Hippocampal formation (tissue), 2 donors: ENCODE data around the gene TNIK.
"Not testable (repeated sequence)": the region's sequence is repeated elsewhere in the genome, so short reads cannot be mapped to it uniquely, and the experiment has no call there.

Experiments
- DNase-seq, 2 donors: peaks; one replicate each; lab custom pipeline; 2025; lab: John Stamatoyannopoulos, UW

The TNIK gene

DNA sequence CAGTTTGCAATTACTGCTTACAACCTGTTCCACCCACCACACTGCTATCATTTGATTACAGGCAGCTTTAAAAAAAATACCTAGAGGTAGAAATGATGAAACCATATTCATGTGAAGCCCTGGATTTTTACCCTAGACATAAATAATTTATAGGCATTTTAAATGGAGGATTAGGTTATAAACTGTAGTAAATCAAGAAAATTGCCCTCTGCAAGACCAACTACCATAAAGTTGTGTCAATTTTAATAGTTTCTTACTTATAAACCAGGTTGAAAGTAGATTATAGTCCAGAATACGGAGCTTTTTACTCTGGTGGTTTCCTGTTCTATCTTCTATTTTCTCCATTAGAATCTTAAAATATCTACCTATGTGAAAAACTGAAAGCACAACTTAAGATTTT, 13.9 kb downstream of the TNIK start:
- DNase-seq, result no peak

DNA sequence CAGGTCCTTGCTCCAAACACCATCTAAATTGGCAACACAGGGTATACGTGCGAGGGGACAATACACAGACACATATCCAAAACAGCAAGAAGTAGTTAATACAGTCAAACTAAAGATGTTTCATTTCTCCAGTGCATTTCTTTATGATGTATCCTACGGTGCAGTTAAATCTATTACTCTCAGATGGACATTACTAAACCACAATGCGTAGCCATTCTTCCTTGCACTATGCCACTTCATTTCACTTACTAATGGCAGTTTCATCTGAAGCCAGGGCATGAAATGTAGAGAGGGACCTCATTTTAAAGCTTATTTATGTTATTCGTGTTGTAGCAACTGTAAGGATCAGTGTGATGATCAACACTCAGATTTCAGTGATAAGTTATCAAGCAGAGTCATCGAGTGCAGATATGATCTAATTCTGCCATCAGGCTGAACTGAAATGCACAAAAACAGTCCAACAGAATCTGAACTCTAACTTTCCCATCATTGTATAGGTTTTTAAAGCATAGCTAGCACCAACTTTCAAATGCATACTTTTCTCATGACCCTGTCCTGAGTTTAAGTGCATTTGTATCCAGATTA, 14.5 kb downstream of the TNIK start:
- DNase-seq, result no peak

GRCh38 chr3:171444001-171444690, 16.1 kb downstream of the TNIK start:
- no peak for DNase-seq

DNA sequence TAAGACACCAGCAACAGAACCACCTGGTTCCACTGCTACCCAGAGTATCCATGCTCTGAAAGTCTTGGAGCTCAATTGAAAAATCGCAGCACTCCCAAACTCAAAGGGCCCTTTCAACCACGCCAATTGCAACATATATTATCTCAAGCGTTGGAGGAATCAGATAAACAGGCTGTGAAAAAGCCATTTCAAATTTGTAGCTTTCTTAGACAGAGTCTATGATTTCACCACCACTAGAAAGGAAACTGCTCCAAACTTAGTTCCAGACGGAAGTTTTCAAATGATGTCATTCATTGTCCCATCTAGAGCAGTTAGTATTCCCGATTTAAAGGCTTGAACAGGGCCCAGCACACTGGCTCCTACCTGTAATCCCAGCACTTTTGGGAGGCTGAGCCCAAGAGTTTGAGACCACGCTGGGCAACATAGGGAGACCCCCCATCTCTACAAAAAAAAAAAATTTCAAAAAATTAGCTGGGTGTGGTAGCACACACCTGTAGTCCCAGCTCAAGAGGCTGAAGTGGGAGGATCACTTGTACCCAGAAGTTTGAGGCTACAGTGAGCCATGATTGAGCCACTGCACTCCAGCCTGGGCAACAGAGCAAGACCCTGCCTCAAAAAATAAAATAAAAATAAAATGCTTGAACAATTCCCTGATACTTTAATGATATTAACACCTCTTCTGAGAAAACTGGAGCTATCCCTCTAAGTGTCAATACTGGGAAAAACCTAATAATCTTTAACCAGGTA, 16.8 kb downstream of the TNIK start:
- no peak for DNase-seq

- DNase-seq, result no peak
These were observed 18.0 kb downstream of the TNIK start for GRCh38 chr3:171442184-171442583.

DNA sequence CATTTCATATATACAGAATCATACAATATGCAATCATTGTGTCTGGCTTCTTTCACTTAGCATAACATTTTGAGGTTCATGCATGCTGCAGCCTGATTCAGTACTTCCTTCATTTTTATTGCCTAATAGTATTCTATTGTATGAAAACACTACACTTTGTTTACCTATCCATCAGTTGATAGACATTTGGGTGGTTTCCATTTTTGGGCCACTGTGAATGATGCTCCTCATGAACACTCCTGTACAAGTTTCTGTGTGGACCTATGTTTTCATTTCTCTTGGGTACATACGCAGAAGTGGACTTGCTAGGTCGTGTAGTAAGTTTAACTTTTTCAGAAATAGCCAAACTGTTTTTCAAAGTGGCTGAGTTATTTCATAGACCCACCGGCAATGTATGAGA, 18.8 kb downstream of the TNIK start:
- DNase-seq, result no peak

- no peak for DNase-seq
These were observed 20.2 kb downstream of the TNIK start for GRCh38 chr3:171439996-171440395.

DNA sequence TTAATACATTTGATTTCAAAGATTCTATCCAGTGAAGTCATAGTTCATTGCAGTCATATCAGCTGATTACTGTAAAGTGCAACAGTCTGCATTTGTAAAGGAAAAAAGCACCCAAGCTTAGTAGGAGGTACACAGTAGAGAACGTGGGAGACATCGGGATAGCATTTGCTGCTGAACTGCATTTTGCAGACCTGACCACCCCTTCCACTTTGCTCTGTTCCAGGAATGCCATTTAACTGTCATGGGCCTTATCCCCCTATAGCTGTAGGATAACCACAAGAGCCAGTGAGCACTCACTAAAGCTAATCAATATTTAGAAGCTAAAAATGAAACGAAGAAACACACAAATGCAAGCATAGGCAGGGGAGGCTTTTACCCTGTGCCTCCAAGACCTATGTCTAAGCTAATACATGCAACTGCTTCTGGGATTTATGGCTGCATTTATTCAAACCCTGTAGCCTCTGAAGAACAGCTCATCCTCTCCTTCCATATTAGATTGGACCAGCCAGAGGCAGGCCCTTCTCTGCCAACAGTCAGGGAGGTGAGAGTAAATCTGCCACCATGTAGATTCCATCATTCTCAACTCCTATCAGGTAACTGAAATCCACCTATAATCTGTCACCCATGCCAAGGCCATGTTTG, 23.0 kb downstream of the TNIK start:
- DNase-seq, result no peak

DNA sequence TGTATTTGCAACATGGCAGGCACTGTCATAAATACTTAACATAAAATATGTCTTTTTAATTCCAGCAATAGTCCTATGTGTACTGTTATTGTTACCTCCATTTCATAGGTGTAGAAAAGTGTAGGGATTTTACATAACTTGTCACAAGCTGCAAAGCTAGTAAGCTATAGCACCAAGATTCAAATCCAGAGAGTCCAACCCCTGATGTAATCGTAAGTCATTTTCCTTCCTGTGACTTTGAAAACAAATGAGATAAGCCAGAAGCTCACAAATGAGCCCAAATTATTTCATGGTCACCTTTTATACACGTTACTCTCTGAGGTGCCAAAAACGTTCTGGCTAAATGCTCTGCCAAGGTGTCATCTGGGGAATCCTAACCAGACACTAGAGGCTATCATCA, 23.8 kb downstream of the TNIK start:
- DNase-seq, result no peak

- no peak for DNase-seq
These were observed 24.4 kb downstream of the TNIK start for GRCh38 chr3:171435757-171436156.

DNA sequence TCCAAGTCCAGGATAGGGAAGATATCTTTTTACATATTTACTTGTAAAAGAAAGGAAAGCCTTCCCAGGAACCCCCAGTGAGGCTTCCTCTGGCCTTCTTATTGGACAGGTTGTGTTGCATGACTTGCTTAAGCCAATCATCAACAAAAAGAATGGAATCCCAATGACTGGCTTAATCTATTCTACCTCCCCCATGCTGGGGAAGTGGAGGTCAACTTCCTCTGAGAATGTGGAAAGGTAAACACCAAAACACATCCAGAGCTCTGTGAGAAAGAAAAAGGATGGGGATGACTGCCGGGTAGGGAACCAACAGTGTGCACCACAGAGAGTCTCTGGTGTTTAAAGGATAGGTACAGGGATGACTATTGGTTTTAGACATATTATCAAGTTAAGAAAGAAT, 25.1 kb downstream of the TNIK start:
- no peak for DNase-seq

DNA sequence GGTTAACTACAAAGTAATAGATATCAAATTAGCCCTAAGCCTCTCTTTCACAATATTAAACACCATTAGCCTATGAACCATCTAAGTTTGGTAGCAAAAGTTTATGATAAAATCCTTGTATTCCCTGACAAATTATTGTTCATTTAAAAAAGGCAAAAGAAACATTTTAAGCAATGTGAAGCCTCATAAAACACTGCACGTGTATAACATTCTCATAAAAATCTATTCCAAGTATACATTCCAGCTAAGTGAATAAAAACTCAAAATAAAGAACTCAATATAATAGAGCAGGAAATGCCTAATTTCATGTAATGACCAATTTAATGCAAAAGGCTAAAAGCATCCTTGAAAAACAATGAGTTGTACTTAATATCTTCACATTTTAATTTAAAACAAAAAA, 27.7 kb downstream of the TNIK start:
- no peak for DNase-seq

DNA sequence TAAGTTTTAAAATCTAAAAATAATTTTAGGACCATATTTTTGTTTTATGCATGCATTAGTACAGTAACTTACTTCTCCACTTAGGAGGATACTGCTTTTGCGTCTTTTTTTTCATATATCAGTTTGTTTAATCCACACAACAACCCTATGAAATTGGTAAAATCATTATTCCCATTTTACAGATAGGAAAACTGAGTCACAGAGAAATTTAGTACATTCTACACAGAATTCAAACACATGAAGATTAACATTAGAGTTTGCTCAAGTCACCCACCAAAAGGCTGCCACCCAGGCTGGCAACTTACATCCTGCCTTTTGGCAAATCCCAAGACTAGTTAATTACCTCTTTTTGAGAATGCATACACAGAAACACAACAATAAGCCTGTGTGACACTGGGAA, 28.7 kb downstream of the TNIK start:
- DNase-seq, result no peak

DNA sequence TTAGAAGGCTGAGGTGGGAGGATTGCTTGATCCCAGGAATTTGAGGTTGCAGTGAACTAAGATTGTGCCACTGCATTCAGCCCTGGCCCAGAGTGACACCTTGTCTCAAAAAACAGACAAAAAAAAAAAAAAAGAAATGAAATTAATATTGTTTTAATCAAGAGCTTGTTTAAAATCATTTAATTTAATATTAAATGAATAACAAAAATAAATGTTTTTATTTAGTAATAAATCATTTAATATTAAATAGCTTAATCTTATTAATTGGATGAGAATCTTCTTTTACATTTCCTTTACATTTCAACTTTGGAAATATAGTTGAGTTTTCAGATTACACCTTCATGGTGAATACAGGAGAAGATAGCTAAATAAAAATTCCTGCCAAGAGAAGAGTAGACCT, 29.7 kb downstream of the TNIK start:
- no peak for DNase-seq

- DNase-seq, result no peak
These were observed 30.6 kb downstream of the TNIK start for GRCh38 chr3:171429635-171430034.

GRCh38 chr3:171428892-171429291, 31.3 kb downstream of the TNIK start:
- DNase-seq, result no peak

DNA sequence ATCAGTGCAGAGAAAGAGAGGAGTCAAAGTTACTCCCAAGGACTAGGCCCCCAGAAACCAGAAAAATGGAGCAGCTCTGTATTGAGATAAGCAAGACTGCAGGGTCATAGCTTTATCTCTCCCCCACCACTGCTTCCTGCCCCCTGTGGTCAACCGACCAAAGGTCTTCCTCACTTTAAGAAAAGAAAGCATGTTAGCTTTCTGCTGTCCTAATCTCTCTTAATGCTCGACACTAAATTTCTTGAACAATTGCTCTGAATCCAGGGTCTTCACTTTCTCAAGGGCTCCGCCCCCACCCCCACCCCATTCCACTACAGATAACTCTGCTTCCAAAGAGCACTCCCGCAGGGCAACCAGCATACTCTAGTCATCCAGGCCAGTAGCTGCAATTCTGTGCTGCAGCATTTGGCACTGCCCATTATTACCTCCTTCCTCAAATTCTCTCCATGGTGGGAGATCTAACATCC, 31.9 kb downstream of the TNIK start:
- no peak for DNase-seq

DNA sequence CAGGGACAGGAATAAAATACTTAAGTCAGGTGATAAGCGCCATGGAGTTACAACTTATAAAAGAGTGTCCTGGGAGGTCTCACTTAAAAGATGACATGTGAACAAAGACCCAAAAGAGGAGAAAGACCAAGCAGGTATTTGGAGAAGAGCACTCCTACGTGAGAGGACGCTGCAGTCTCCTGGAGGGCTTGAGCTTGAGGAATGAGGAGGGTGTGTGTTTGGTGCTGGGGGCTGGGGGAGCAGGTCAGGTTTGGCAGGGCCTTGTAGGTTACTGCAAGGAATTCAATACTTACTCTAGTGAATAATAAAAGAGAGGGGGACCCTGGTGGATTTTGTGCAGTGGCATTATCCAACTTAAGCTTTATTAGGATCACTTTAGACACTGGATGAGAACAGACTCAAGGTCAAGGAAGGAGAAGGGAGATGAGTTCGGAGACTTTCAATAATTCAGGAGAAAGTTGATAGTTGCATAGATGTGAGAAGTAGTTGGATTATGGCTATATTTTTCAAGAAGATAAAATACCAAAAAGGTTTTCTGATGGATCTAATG, 32.4 kb downstream of the TNIK start:
- DNase-seq, result no peak

DNA sequence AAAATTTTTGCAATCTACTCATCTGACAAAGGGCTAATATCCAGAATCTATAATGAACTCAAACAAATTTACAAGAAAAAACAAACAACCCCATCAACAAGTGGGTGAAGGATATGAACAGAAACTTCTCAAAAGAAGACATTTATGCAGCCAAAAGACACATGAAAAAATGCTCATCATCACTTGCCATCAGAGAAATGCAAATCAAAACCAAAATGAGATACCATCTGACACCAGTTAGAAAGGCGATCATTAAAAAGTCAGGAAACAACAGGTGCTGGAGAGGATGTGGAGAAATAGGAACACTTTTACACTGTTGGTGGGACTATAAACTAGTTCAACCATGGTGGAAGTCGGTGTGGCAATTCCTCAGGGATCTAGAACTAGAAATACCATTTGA, 36.1 kb downstream of the TNIK start:
- DNase-seq, result not testable (repeated sequence)

DNA sequence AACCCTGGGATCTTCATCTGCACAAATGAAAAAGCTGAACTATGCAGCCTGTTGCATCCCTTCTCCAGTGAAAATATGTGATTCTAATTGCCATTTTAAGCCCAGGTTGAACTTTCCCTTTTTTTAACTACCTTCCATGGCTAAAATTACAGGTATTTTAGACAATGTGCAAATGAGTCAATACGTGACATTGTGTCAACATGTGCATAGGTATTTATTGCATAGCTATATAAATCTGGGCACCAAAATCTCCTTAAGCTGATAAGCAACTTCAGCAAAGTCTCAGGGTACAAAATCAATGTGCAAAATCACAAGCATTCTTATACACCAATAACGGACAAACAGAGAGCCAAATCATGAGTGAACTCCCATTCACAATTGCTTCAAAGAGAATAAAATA, 37.4 kb downstream of the TNIK start:
- not testable (repeated sequence) for DNase-seq

DNA sequence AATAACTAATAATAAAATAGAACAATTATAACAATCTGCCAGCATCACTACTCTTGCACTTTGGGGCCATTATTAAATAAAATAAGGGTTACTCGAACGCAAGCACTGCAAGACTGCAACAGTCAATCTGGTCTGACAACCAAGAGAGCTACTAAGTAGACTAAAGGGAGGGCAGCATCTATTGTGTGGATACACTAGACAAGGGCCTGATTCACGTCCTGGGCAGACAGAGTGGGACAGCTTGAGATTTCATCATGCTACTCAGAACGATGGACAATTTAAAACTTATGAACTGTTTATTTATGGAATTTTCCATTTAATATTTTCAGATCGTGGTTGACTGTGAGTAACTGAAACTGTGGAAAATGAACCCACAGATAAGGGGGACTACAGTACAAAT, 39.5 kb downstream of the TNIK start:
- peak; percentile 12 to 61 for DNase-seq

DNA sequence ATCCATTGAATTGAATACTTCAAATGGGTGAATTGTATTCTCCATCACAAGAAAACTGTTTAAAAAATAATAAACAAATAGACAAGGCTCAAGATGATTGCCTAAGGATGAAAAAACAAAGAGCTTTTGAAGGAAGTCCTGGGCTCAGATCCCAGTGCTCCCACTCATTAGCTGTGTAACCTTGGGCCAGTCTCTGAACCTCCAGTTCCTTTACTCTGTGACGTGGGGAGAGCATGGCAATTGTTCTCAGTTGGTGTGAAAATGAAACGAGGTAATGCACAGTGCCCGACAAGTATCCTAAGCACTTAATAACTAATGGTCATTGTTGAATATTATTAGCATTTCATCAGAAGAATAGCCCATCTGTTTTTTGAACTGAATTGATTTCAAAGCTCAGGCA, 40.7 kb downstream of the TNIK start:
- peak in 1 of 2 donors; percentile 35 for DNase-seq
